Stimulated activated CD4-positive, alpha-beta T cell treated with anti-CD3 and anti-CD28 coated beads, Interleukin-12 subunit alpha, Interleukin-12 subunit beta, amount 100 ng/mL, for 24 hours (primary cell): Measurements from ENCODE around the gene FBRSL1.
"Not testable (repeated sequence)": the region's sequence is repeated elsewhere in the genome, so short reads cannot be mapped to it uniquely, and the experiment has no call there.

ENCODE experiments used
- DNase-seq, 2 experiments: peaks; one replicate each; pipeline ENCODE4 v3.0.0-alpha.2; 2020; ENCODE audit warnings: low read depth in 2 of 2

The FBRSL1 gene

GRCh38 chr12:132470397-132470796 lies 19.6 kb upstream of the FBRSL1 start:
- no peak for DNase-seq

- no peak for DNase-seq
Observed at GRCh38 chr12:132471011-132471857, 18.7 kb upstream of the FBRSL1 start.

- no peak for DNase-seq
Observed at GRCh38 chr12:132471858-132472255, 18.1 kb upstream of the FBRSL1 start.

DNA sequence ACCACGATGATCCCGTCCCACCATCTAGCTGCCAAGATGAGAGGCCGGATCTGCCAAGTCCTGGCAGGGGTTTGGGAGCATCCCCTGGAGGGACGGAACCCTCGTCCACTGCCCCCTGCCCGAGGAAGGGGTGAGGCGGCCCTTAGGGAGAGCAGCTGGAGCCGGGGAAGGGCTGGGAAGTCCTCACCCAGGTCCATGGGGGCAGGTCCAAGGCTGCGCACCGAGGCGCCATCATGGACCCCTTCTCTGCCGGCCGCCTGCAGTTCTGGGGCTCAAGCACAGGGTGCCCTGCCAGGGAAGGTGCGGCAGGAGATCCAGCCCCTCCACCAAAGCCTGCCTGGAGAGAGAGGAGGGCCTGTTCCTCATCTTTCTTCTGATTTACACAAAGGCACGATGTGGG lies 17.6 kb upstream of the FBRSL1 start:
- no peak for DNase-seq

- no peak for DNase-seq
Observed at GRCh38 chr12:132474237-132474741, 15.7 kb upstream of the FBRSL1 start.

DNA sequence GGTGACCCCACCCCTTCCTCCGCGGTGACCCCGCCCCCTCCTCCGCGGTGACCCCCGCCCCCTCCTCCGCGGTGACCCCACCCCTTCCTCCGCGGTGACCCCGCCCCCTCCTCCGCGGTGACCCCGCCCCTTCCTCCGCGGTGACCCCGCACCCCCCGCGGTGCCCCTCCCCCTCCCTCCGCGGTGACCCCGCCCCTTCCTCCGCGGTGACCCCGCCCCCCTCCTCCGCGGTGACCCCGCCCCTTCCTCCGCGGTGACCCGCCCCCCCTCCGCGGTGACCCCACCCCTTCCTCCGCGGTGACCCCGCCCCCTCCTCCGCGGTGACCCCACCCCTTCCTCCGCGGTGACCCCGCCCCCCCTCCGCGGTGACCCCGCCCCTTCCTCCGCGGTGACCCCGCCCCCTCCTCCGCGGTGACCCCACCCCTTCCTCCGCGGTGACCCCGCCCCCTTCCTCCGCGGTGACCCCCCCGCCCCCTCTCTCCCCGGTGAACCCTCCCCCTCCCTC lies 15.1 kb upstream of the FBRSL1 start:
- not testable (repeated sequence) for DNase-seq

DNA sequence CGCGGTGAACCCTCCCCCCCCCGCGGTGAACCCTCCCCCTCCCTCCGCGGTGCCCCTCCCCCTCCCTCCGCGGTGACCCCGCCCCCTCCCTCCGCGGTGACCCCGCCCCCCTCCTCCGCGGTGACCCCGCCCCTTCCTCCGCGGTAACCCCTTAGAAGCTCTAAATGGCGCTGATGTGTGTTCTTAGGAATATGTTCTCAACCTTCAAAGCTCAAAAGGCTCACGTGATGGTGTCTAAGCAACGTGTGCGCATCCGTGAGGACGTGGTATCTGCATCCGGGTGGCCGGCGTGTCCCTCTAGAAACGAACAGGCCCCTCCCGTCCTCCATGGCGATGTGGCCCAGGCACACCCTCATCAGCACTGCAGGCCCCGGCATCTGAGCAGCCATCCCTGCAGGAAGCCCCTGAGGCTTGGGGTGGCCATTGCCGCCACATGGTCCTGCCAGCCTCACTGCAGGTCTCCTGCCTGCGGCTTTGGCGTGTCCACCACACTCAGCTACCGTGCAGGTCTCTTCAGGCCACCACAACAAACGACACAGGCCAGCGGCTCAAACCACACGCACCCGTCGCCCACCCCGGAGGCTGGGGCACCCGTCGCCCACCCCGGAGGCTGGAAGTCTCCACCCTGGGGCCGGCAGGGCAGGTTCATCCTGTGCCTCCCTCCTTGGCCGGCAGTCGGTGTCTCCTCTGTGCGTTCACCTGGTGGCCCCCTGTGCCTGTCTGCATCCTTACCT lies 14.5 kb upstream of the FBRSL1 start:
- DNase-seq: no peak

DNA sequence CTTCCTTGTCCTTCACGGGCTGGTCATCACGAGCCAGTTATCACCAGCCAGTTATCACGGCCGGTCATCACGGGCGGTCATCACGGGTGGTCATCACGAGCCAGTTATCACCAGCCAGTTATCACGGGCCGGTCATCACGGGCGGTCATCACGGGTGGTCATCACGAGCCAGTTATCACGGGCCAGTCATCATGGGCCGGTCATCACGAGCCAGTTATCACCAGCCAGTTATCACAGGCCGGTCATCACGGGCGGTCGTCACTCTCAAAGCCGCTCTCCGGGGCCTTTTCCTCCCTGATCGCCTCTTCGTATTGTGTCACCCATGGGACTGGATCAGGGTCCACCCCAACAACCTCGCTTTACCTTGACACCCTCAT lies 13.9 kb upstream of the FBRSL1 start:
- DNase-seq: no peak

- DNase-seq: no peak
Observed at GRCh38 chr12:132476421-132476820, 13.5 kb upstream of the FBRSL1 start.

- DNase-seq: no peak
Observed at GRCh38 chr12:132477017-132477702, 12.8 kb upstream of the FBRSL1 start.

DNA sequence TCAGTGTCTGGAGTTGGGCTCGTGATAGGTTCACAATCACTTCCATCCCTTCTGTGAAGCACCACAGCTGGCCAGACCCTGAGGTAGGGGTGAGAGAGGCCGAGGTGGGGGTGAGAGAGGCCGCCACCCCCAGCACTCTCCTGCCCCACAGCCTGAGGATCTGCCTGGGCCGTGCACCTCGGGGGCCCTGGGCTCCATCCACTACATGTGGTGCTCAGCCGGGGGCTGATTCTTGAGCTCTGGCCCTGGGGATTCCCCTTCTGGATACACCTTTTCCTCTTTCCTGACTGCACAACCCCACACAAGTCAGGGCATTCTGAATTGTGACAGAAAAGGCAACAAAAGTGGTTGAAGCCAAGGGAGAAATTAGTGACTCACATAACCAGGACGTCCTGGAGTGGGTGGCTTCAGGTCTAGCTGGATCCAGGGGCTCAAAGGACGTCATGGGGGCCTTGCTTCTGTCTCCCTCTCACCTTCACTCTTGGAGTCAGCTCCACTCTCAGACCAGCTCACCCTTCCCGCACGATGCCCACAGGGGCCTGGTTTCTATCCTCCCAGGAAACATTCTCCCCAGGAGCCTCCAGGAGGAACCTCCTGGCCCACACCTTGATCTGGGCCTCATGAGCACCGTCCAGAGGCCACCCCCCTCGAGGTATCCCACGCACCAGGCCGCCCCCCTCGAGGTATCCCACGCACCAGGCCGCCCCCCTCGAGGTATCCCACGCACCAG lies 12.1 kb upstream of the FBRSL1 start:
- no peak for DNase-seq

GRCh38 chr12:132478433-132478803 lies 11.5 kb upstream of the FBRSL1 start:
- no peak for DNase-seq

- no peak for DNase-seq
Observed at GRCh38 chr12:132478845-132479244, 11.1 kb upstream of the FBRSL1 start.

- DNase-seq: no peak
Observed at GRCh38 chr12:132479291-132479690, 10.7 kb upstream of the FBRSL1 start.

GRCh38 chr12:132479938-132480622 lies 9.9 kb upstream of the FBRSL1 start:
- no peak for DNase-seq

DNA sequence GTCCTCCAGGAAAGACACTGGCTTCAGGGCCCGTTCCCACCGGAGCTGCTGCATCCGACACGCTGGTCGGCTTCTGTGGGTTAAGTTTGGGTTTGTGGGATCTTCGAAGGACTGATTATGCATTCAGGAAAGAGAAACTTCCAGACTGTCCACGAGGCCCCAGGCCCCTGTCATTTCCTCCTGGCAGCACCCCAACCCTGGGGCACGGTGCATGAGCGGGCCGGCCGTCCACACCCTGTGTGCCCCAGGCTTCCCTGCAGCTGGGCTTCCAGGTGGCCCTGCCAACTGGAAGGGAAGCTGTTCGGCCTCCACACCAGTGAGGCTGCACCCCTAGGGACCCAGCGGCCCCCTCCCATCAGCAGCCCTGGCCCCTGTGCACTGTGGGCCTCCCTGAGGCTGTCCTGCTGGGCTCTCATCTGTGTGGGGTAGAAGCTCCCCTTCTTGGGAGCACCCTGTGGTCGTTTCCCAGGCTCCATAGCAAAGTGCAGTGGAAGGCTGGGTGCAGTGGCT lies 9.3 kb upstream of the FBRSL1 start:
- DNase-seq: no peak

GRCh38 chr12:132481345-132481744 lies 8.6 kb upstream of the FBRSL1 start:
- no peak for DNase-seq

- DNase-seq: no peak
Observed at GRCh38 chr12:132481771-132482745, 7.9 kb upstream of the FBRSL1 start.

DNA sequence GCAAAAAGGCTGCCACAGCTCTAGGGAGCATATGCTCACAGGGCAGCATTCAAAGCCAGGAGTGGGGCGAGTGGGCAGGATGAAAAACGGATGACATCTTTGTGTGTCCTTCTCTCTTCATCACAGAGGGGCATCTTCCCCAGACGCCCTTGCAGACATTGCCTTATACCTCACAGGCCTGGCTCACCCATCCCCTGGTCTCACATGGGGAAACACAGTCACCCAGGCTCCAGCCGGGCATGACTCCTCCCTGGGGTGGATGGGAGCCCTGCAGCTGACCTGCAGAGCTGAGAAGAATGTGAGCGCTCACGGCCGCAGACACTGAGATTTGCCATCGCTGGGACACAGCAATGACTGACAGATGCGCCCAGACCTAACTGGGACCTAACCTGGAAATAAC lies 7.2 kb upstream of the FBRSL1 start:
- DNase-seq: no peak

DNA sequence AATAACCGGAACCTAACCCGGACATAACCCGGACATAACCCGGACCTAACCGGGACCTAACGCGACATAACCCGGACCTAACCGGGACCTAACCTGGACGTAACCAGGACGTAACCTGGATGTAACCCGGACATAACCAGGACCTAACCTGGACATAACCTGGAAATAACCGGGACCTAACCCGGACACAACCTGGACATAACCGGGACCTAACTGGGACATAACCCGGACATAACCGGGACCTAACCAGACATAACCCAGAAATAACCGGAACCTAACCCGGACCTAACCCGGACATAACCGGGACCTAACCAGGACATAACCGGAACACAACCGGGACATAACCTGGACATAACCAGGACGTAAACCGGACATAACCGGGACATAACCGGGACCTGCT lies 6.7 kb upstream of the FBRSL1 start:
- no peak for DNase-seq
